RWPE1 (cell line): ENCODE measurements around the gene HSPA9.
A peak's percentile ranks its signal among the peaks of the same experiment; 100 is the strongest.

Experiments used
- CTCF ChIA-PET: fragments of 350-600 bp; sonication (Branson Sonifier 250); formaldehyde crosslinking; extraction: SDS; loops from one replicate; lab custom pipeline; 2021; lab: Yijun Ruan, JAX
- POLR2A ChIA-PET: fragments of 400-600 bp; formaldehyde crosslinking; extraction: SDS; loops from one replicate; lab custom pipeline; 2020; ENCODE audit warnings: antibody characterized with exemption; ENCODE audit not compliant: low non-redundant PET; lab: Yijun Ruan, JAX
- DNase-seq: peaks from one replicate; pipeline ENCODE4 v3.0.0; 2012; ENCODE audit warnings: low spot score
- H3K27ac ChIP-seq: fragments of 450-650 bp; 2 replicates; pipeline ENCODE4 v1.5.1; 2017
- CTCF ChIP-seq: fragments of 450-650 bp; conservative IDR thresholded peaks from 2 replicates; pipeline ENCODE4 v1.5.1; 2017; ENCODE audit warnings: low read depth, mild to moderate bottlenecking

HSPA9 gene

DNA sequence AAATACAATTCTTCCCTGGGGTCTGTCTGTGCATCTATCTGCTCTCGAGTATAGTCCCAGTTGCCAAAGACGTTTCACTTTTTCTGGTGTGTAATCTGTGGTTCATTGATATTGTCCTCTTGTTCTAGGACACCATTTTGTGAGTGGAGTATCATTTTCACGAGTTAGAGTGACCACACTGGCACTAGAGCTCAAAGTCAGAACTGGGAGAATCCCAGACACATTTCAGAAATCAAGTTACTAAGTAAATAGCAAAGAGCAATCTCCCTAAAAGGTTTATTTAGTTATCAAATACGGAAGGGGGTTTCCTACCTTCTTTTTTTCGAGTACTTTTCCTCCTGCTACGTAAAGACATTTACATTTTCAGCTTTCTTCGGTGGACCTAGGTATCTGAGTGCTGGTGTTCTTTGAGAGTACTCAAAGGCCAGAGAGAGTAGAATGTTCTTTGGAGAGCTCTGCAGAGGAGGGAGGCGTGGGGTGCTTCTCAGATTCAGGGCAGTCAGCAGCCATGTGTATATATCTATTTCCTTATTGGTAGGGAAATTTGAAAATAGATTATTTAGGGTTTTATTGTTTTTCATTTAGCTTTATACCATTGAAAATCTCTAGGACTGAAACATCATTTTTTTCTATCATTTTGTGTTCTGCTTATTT is 8.9 kb upstream of the HSPA9 start:
- DNase-seq, result no peak
- TF ChIP-seq CTCF, result no peak
- no peak overlapping the region for H3K27ac ChIP-seq
- ChIA-PET CTCF (interaction anchor here (0.6 to 1.0 kb wide), 4 partner anchors 11 to 148 kb away, joined by 3 to 4 read pairs (median 3); no protein-coding TSS in a partner anchor), POLR2A (no interaction called here)

GRCh38 chr5:138582959-138583358 is 7.8 kb upstream of the HSPA9 start:
- DNase-seq, result no peak
- H3K27ac ChIP-seq, result no peak overlapping the region
- POLR2A ChIA-PET, result no interaction called here
- CTCF ChIA-PET, result no interaction called here
- TF ChIP-seq CTCF, result no peak

DNA sequence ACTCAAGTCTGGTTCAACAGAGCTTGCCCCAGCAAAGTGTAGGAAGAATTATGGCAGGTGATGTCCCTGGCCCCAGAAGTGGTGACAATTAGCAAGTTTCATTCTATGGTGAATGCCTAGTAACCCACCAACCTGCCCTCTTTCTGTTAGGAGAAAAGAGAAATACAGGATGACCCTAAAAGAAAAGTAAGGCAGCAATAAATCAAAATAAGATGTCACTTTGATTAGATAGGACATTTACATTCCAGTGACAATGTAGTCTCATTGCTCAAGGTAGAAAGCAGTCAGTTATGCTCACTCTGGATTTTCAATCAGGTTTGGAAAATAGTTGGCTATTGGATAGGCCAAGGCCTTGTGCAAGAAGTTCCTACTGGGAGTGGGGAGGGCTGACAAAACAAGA is 5.6 kb upstream of the HSPA9 start:
- ChIA-PET POLR2A (no interaction called here), CTCF (no interaction called here)
- no peak for TF ChIP-seq CTCF
- no peak overlapping the region for H3K27ac ChIP-seq
- DNase-seq, result no peak

- CTCF ChIA-PET, result interaction anchor here (0.6 to 1.6 kb wide), 13 partner anchors 8 to 693 kb away, joined by 3 to 18 read pairs (median 5); no protein-coding TSS in a partner anchor
- POLR2A ChIA-PET, result no interaction called here
- no peak for TF ChIP-seq CTCF
- H3K27ac ChIP-seq, result no peak overlapping the region
- no peak for DNase-seq
Observed at GRCh38 chr5:138580001-138580400, 4.8 kb upstream of the HSPA9 start.

DNA sequence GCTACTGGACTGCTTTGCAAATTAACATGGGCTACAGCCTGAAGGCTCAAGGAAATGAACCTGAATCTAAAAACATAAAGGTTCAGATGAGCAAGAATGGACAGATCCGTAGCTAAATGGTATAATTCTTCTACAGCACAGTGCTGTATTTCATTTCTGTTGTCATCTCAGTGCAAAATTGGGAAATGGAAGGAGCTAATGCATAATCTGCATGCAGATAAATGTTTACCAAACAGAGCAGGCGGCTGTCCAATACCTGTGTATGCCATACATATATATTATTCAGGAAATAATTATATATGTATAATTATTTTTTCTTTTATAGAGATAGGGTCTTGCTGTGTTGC is 4.3 kb upstream of the HSPA9 start:
- DNase-seq, result no peak
- no peak overlapping the region for H3K27ac ChIP-seq
- ChIA-PET POLR2A (interaction anchor here (0.7 to 0.9 kb wide), 2 partner anchors 133 to 1197 kb away, joined by 3 to 7 read pairs; no protein-coding TSS in a partner anchor), CTCF (interaction anchor here (0.5 to 1.6 kb wide), 29 partner anchors 9 to 693 kb away, joined by 3 to 18 read pairs (median 4); no protein-coding TSS in a partner anchor)
- peak; percentile 53 for TF ChIP-seq CTCF

DNA sequence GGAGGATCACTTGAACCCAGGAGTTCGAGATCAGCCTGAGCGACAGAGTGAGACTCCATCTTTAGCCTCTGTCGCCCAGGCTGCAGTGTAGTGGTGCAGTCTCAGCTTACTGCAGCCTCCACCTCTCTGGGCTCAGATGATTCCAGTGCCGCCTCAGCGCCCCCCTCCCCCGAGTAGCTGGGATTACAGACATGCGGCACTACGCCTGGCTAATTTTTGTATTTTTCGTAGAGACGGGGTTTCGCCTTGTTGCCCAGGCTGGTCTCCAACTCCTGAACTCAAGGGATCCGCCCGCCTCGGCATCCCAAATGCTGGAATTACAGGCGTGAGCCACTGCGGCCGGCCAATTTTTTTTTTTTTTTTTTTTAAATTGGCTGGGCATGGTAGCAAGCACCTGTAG is 2.3 kb upstream of the HSPA9 start:
- DNase-seq, result no peak
- TF ChIP-seq CTCF, result no peak
- ChIA-PET CTCF (interaction anchor here (0.6 kb wide), 1 partner anchor 194 kb away, joined by 3 read pairs; no protein-coding TSS in a partner anchor), POLR2A (no interaction called here)
- peak overlapping the region; percentile 9; the same call in 1 of the 2 replicates for H3K27ac ChIP-seq
